ENCODE measurements around the gene RGL2. TPM values are rescaled to one million over a fixed set of nuclear protein-coding genes. Genes with fewer than 3 reads are reported as not detected.

RGL2 gene
- total RNA-seq, 2 experiments from 2014 or later = 27.2 to 67.6 TPM

DNA sequence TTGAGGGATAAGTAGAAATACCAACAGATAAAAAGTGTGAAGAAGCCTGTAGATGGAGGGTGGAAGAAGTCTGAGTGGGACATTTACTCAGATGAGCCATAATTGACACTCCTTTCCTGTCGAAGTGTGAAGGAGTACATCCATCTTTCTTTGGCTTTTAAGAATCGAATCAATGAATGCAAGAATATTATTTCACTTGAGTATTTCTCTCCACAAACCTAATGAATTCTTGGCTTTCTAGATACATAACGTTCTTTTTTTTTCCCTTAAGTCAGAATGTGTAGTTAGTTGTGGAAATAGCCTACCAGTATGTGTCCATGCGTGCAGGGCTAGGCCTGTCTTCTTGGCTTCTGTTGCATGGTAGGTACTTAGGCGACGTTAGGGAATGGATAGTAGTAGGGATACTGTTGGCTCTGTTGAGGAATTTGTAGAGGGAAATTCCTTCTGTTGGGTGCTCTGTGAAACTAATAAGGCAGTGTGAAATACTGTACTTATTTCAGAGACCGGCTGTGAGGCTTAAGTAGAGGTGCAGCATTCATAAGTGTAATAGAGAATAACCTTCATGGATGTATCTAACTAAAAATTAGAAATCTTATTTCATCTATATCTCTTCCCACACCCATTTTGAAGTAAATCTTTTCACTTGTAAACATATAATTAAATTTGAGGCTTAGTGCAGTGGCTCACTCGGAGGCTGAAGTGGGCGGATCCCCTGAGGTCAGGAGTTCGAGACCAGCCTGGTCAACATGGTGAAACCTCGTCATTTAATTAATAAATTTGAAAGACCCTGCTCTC, 25.4 kb downstream of the RGL2 start:
- Histone ChIP-seq H3K4me1 (ENCODE audit: insufficient read depth, low read length, poor library complexity, severe bottlenecking) (peaks cover 59% of the 10 kb centered on the region), H3K4me2 (ENCODE audit: low read length) (peak overlapping the region; percentile 93), H3K36me3 (ENCODE audit: insufficient read depth, low read length) (peaks cover 72% of the 10 kb centered on the region), H3K79me2 (ENCODE audit: insufficient read depth, low read depth, low read length) (peaks cover 55% of the 10 kb centered on the region), H3K9me3 (ENCODE audit: low read length) (no peaks in the 10 kb centered on the region), H3K27ac (ENCODE audit: low read depth, low read length, poor library complexity, severe bottlenecking) (peak overlapping the region; percentile 93), H4K20me1 (ENCODE audit: insufficient read depth, low read length) (peaks cover 31% of the 10 kb centered on the region), H3K9me2 (ENCODE audit: insufficient read depth, low read length) (no peaks in the 10 kb centered on the region), H2AFZ (ENCODE audit: low read length) (no peak overlapping the region), H3K4me3 (ENCODE audit: low read depth, low read length, poor library complexity, severe bottlenecking) (peak overlapping the region; percentile 97)
- BruUV-seq (replicated peaks) = no TSS peak
- CTCF ChIA-PET (ENCODE audit: unreplicated experiment) = no interaction called here
- POLR2A ChIA-PET = no interaction called here
- intact Hi-C loops (cut with micrococcal nuclease; ENCODE audit: unreplicated experiment) = loop anchor here (2.0 kb wide), 1 partner anchor 73 kb away; the partner anchor contains the start of genes RXRB and SLC39A7
- TF ChIP-seq EZH2phosphoT487 (IDR thresholded peaks at IDR 0.05; ENCODE audit: borderline replicate concordance, low read depth, low read length) = no peak
- TF ChIP-seq, protein P1, sequence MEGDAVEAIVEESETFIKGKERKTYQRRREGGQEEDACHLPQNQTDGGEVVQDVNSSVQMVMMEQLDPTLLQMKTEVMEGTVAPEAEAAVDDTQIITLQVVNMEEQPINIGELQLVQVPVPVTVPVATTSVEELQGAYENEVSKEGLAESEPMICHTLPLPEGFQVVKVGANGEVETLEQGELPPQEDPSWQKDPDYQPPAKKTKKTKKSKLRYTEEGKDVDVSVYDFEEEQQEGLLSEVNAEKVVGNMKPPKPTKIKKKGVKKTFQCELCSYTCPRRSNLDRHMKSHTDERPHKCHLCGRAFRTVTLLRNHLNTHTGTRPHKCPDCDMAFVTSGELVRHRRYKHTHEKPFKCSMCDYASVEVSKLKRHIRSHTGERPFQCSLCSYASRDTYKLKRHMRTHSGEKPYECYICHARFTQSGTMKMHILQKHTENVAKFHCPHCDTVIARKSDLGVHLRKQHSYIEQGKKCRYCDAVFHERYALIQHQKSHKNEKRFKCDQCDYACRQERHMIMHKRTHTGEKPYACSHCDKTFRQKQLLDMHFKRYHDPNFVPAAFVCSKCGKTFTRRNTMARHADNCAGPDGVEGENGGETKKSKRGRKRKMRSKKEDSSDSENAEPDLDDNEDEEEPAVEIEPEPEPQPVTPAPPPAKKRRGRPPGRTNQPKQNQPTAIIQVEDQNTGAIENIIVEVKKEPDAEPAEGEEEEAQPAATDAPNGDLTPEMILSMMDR (conservative IDR thresholded peaks at IDR 0.05; ENCODE audit: low read length) = no peak
- peak; percentile 32 for DNase-seq (ENCODE audit: low spot score)

DNA sequence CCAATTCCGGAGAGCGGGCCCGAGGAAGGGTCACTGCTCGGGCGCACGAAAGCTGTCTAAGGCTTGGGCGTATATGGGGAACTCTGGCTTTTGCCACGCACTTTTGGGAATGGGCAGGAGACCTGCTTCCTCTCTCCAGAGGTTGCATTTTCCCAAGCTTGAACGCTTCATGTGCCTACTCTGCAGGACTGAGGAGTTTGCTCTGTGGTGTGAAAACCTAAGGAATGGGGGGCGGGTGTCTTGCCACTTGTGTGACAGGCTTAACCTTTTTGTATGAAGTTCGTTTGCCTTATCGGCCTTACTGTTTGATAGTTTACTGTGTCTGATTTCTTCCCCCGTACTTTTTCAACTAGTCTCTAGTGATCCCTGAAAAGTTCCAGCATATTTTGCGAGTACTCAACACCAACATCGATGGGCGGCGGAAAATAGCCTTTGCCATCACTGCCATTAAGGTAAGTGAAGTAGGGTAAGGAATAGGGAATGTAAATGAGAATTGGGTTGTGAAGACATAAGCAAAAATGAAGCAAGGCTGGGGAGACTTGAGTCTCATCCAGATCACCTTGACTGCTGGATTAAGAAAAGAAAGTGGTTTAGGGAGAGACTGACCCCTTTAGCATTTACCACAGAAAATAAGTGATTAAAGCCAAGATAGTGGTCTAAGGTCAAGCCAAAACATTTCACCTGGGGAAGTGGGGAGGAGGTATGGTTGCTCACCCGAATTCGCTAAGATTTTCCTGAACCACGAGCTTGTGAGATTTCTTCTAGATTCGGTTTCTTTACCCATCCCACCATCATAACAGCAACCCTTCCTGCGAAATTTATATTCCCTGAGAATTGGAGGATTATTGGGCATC, 26.2 kb downstream of the RGL2 start:
- Histone ChIP-seq H3K36me3 (ENCODE audit: insufficient read depth, low read length) (peaks cover 72% of the 10 kb centered on the region), H3K4me2 (ENCODE audit: low read length) (peak overlapping the region; percentile 93), H3K27ac (ENCODE audit: low read depth, low read length, poor library complexity, severe bottlenecking) (peak overlapping the region; percentile 93), H3K9me3 (ENCODE audit: low read length) (no peaks in the 10 kb centered on the region), H2AFZ (ENCODE audit: low read length) (no peak overlapping the region), H3K9me2 (ENCODE audit: insufficient read depth, low read length) (no peaks in the 10 kb centered on the region), H3K79me2 (ENCODE audit: insufficient read depth, low read depth, low read length) (peaks cover 55% of the 10 kb centered on the region), H3K4me3 (ENCODE audit: low read depth, low read length, poor library complexity, severe bottlenecking) (peak overlapping the region; percentile 97), H4K20me1 (ENCODE audit: insufficient read depth, low read length) (peaks cover 31% of the 10 kb centered on the region), H3K4me1 (ENCODE audit: insufficient read depth, low read length, poor library complexity, severe bottlenecking) (peaks cover 51% of the 10 kb centered on the region)
- intact Hi-C loops (cut with micrococcal nuclease; ENCODE audit: unreplicated experiment) = loop anchor here (2.0 kb wide), 1 partner anchor 72 kb away; the partner anchor contains the start of genes RXRB and SLC39A7
- ChIA-PET POLR2A (interaction anchor here (0.5 to 2.5 kb wide), 10 partner anchors 23 to 1047 kb away, joined by 3 to 19 read pairs (median 4); partner anchors contain the start of gene RGL2), CTCF (ENCODE audit: unreplicated experiment) (no interaction called here)
- BruUV-seq (replicated peaks) = TSS peak; percentile 81
- peak; percentile 25 for DNase-seq (ENCODE audit: low spot score)
- TF ChIP-seq, protein P1 (conservative IDR thresholded peaks at IDR 0.05; ENCODE audit: low read length) = no peak
- TF ChIP-seq EZH2phosphoT487 (IDR thresholded peaks at IDR 0.05; ENCODE audit: borderline replicate concordance, low read depth, low read length) = no peak

Data from OCI-LY7 (cell line).